ENCODE results near the gene GALNT6. TPM values are rescaled to one million over a fixed set of nuclear protein-coding genes. Genes with fewer than 3 reads are reported as not detected.

Gene GALNT6
- total and polyA plus RNA-seq, 2 donors (not counting 3 experiments of a cell fraction or from before 2014, with no cell fraction given), result 18.7 to 39.2 TPM

GRCh38 chr12:51403159-51403558 lies 12.0 kb upstream of the GALNT6 start:
- FAIRE-seq, result no peak
- no peaks in the 10 kb centered on the region for H3K79me2 ChIP-seq (ENCODE audit: control insufficient read depth, insufficient read depth, low read length)
- no peaks in the 10 kb centered on the region for H3K27me3 ChIP-seq (ENCODE audit: control insufficient read depth in 2 of 2, insufficient read depth in 2 of 2, low read length in 2 of 2)
- no TSS peak for BruUV-seq (replicated peaks)
- no peak overlapping the region for H3K27ac ChIP-seq (ENCODE audit: insufficient read depth, low read depth, low read length)
- DNase-seq (ENCODE audit: low read depth, low spot score), result no peak
- dilution Hi-C loops (cut with MboI; ENCODE audit: extremely low pct_ligation_motif_present, low sequenced_read_pairs), result no loop called here
- H3K9me1 ChIP-seq (replicated peaks; ENCODE audit: control insufficient read depth, extremely low read depth, insufficient read depth, low read length), result no peaks in the 10 kb centered on the region
- H4K20me1 ChIP-seq (replicated peaks; ENCODE audit: control insufficient read depth, extremely low read depth, insufficient read depth, low read length), result no peaks in the 10 kb centered on the region
- no peak overlapping the region for H2AFZ ChIP-seq (ENCODE audit: low read depth, low read length)
- POLR2A ChIA-PET, result interaction anchor here (0.6 kb wide), 1 partner anchor 159 kb away, joined by 6 read pairs; no protein-coding TSS in a partner anchor
- no peak overlapping the region for H3K4me3 ChIP-seq (replicated peaks in 1 of 3; ENCODE audit: insufficient read depth in 1 of 3, low read depth in 1 of 3, low read length in 3 of 3)
- no peaks in the 10 kb centered on the region for H3K9me3 ChIP-seq (replicated peaks; ENCODE audit: control insufficient read depth, insufficient read depth, low read length)
- TF ChIP-seq MAX (IDR thresholded peaks at IDR 0.05; ENCODE audit: insufficient read depth, insufficient read length) (no peak), GATA2 (IDR thresholded peaks at IDR 0.05; ENCODE audit: insufficient read depth, insufficient read length, low read depth, low read length) (no peak), POLR2AphosphoS5 (IDR thresholded peaks at IDR 0.05; ENCODE audit: insufficient read depth, low read depth, low read length) (no peak), EZH2 (IDR thresholded peaks at IDR 0.05; ENCODE audit: borderline replicate concordance, low read depth, low read length, severe bottlenecking) (no peak), POLR2A (IDR thresholded peaks at IDR 0.05; ENCODE audit: low read depth, low read length) (no peak), FOS (IDR thresholded peaks at IDR 0.05; ENCODE audit: borderline replicate concordance, insufficient read depth, low read length) (no peak)
- H3K36me3 ChIP-seq (ENCODE audit: control insufficient read depth in 2 of 2, extremely low read depth in 1 of 2, insufficient read depth in 2 of 2, low read length in 2 of 2), result no peaks in the 10 kb centered on the region
- CTCF ChIA-PET, result interaction anchor here (1.1 kb wide), 1 partner anchor 9 kb away, joined by 6 read pairs; no protein-coding TSS in a partner anchor
- H3K4me1 ChIP-seq (ENCODE audit: control insufficient read depth, extremely low read depth, insufficient read depth, low read length), result no peaks in the 10 kb centered on the region
- H3K4me2 ChIP-seq (ENCODE audit: insufficient read depth, low read length), result no peak overlapping the region
- H3K9ac ChIP-seq (replicated peaks; ENCODE audit: extremely low read depth, insufficient read depth, low read length), result no peak overlapping the region
- intact Hi-C loops (cut with micrococcal nuclease), result no loop called here

GRCh38 chr12:51401900-51402299 lies 10.7 kb upstream of the GALNT6 start:
- intact Hi-C loops (cut with micrococcal nuclease), result no loop called here
- no peaks in the 10 kb centered on the region for H3K79me2 ChIP-seq (ENCODE audit: control insufficient read depth, insufficient read depth, low read length)
- POLR2A ChIA-PET, result no interaction called here
- H3K4me2 ChIP-seq (ENCODE audit: insufficient read depth, low read length), result no peak overlapping the region
- no peak overlapping the region for H3K4me3 ChIP-seq (replicated peaks in 1 of 3; ENCODE audit: insufficient read depth in 1 of 3, low read depth in 1 of 3, low read length in 3 of 3)
- CTCF ChIA-PET, result interaction anchor here (1.2 kb wide), 1 partner anchor 19 kb away, joined by 3 read pairs; no protein-coding TSS in a partner anchor
- TF ChIP-seq MYC (IDR thresholded peaks at IDR 0.05; ENCODE audit: low read depth, low read length) (no peak), MAX (IDR thresholded peaks at IDR 0.05; ENCODE audit: insufficient read depth, insufficient read length) (no peak), GATA2 (IDR thresholded peaks at IDR 0.05; ENCODE audit: insufficient read depth, insufficient read length, low read depth, low read length) (no peak), POLR2A (IDR thresholded peaks at IDR 0.05; ENCODE audit: low read depth, low read length) (no peak), FOS (IDR thresholded peaks at IDR 0.05; ENCODE audit: borderline replicate concordance, insufficient read depth, low read length) (no peak), EZH2 (IDR thresholded peaks at IDR 0.05; ENCODE audit: borderline replicate concordance, low read depth, low read length, severe bottlenecking) (no peak), JUN (IDR thresholded peaks at IDR 0.05; ENCODE audit: borderline replicate concordance, insufficient read depth, insufficient read length, low read depth) (no peak), POLR2AphosphoS5 (IDR thresholded peaks at IDR 0.05; ENCODE audit: insufficient read depth, low read depth, low read length) (no peak)
- TF ChIP-seq, protein P1, sequence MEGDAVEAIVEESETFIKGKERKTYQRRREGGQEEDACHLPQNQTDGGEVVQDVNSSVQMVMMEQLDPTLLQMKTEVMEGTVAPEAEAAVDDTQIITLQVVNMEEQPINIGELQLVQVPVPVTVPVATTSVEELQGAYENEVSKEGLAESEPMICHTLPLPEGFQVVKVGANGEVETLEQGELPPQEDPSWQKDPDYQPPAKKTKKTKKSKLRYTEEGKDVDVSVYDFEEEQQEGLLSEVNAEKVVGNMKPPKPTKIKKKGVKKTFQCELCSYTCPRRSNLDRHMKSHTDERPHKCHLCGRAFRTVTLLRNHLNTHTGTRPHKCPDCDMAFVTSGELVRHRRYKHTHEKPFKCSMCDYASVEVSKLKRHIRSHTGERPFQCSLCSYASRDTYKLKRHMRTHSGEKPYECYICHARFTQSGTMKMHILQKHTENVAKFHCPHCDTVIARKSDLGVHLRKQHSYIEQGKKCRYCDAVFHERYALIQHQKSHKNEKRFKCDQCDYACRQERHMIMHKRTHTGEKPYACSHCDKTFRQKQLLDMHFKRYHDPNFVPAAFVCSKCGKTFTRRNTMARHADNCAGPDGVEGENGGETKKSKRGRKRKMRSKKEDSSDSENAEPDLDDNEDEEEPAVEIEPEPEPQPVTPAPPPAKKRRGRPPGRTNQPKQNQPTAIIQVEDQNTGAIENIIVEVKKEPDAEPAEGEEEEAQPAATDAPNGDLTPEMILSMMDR (IDR thresholded peaks at IDR 0.05; ENCODE audit: extremely low read depth in 1 of 2, insufficient read depth in 1 of 2, low read depth in 1 of 2, low read length in 2 of 2), result no peak
- H4K20me1 ChIP-seq (replicated peaks; ENCODE audit: control insufficient read depth, extremely low read depth, insufficient read depth, low read length), result no peaks in the 10 kb centered on the region
- dilution Hi-C loops (cut with MboI; ENCODE audit: extremely low pct_ligation_motif_present, low sequenced_read_pairs), result no loop called here
- H2AFZ ChIP-seq (ENCODE audit: low read depth, low read length), result no peak overlapping the region
- no peak overlapping the region for H3K9ac ChIP-seq (replicated peaks; ENCODE audit: extremely low read depth, insufficient read depth, low read length)
- FAIRE-seq (no peak), DNase-seq (ENCODE audit: low read depth, low spot score) (no peak)
- no peaks in the 10 kb centered on the region for H3K27me3 ChIP-seq (ENCODE audit: control insufficient read depth in 2 of 2, insufficient read depth in 2 of 2, low read length in 2 of 2)
- no peak overlapping the region for H3K27ac ChIP-seq (ENCODE audit: insufficient read depth, low read depth, low read length)
- BruUV-seq (replicated peaks), result no TSS peak
- no peaks in the 10 kb centered on the region for H3K9me1 ChIP-seq (replicated peaks; ENCODE audit: control insufficient read depth, extremely low read depth, insufficient read depth, low read length)
- no peaks in the 10 kb centered on the region for H3K36me3 ChIP-seq (ENCODE audit: control insufficient read depth in 2 of 2, extremely low read depth in 1 of 2, insufficient read depth in 2 of 2, low read length in 2 of 2)
- H3K4me1 ChIP-seq (ENCODE audit: control insufficient read depth, extremely low read depth, insufficient read depth, low read length), result no peaks in the 10 kb centered on the region
- no peaks in the 10 kb centered on the region for H3K9me3 ChIP-seq (replicated peaks; ENCODE audit: control insufficient read depth, insufficient read depth, low read length)
